Psoas muscle (tissue), 8 donors: Measurements from ENCODE around the gene OBP2B. TPM values are rescaled to one million over a fixed set of nuclear protein-coding genes. Genes with fewer than 3 reads are reported as not detected.

Experiments
- ATAC-seq, 4 donors: fragments of 200-7000 bp; cut with Tn5 transposase; one replicate each; pipeline ENCODE4 v1.9.1; 2020; ENCODE audit warnings: moderate library complexity in 3 of 4, mild to moderate bottlenecking in 2 of 4
- DNase-seq, 2 donors: peaks; one replicate each; pipeline ENCODE4 v3.0.0-alpha.2; 2020
- H3K27ac ChIP-seq: fragments of 200-600 bp; one replicate; pipeline ENCODE4 v1.8.0; 2022
- H3K27me3 ChIP-seq, 3 donors: fragments of 200-600 bp in 1 of 3; one replicate each; pipeline versions ENCODE4 v1.6.1 to v1.8.0; 2013 to 2022; ENCODE audit warnings: low read length in 2 of 3, mild to moderate bottlenecking in 2 of 3, moderate library complexity in 1 of 3; ENCODE audit not compliant: insufficient read depth in 3 of 3
- H3K36me3 ChIP-seq, 2 donors: fragments of 200-600 bp in 1 of 2; one replicate each; pipeline versions ENCODE4 v1.6.1 to v1.8.0; 2013 to 2022; ENCODE audit warnings: low read depth in 1 of 2, mild to moderate bottlenecking in 1 of 2, moderate library complexity in 1 of 2; ENCODE audit not compliant: insufficient read depth in 1 of 2
- H3K4me1 ChIP-seq: fragments of 200-600 bp; one replicate; pipeline ENCODE4 v1.8.0; 2022
- H3K4me3 ChIP-seq: fragments of 200-600 bp; one replicate; pipeline ENCODE4 v1.8.0; 2022; ENCODE audit warnings: mild to moderate bottlenecking
- H3K9me3 ChIP-seq: fragments of 200-600 bp; one replicate; pipeline ENCODE4 v1.8.0; 2022
- WGBS, 3 donors: extraction: QIAGEN DNeasy Blood & Tissue Kit; methylation state at CpG; one replicate each; pipeline versions ENCODE4 v1.1.6 to v1.1.7; 2013; 5-methylcytosine and 5-hydroxymethylcytosine counted together
- intact Hi-C, 2 donors: fragments of 100-400 bp; cut with DNase I; formaldehyde crosslinking; loops; one replicate each; pipeline versions ENCODE4 v1.11.0 to v1.14.2; 2022
- polyA plus RNA-seq, 3 donors: library from polyadenylated mRNA; stranded (reverse); fragments of 200-250 nt; gene quantifications; one replicate each; pipeline ENCODE4 v1.2.3, GENCODE V29; 2013
- total RNA-seq, 4 donors: library from RNA; stranded (reverse); fragmentation: NEBNext Ultra II Directional in 2 of 4; extraction: Animal tissue kit (Norgen Biotek cat#: 25700) in 2 of 4; gene quantifications; one replicate each; pipeline versions ENCODE4 v1.2.1 to v1.2.4, GENCODE V29; 2021 to 2023
- TF ChIP-seq, protein P1 (sequence below): fragments of 200-600 bp; IDR thresholded peaks from one replicate; pipeline ENCODE4 v1.8.0; 2022; ENCODE audit warnings: antibody characterized with exemption
- donor health status: healthy with polysubstance abuse.
- donor health status: DM: no; HTN: no; CAD: no; lungs with moderate emphysema.
- donor health status: Bipolar disorder and iron deficiency.
- donor health status: healthy.
- donor health status: DM: yes; HTN: yes; CAD: no.
- donor health status: DM: no; HTN: no; CAD: no.
- donor health status: DM: no; HTN: no; CAD: no.
- donor health status: DM: yes; HTN: yes; CAD: no.

The OBP2B gene
- total and polyA plus RNA-seq, 7 donors, result not detected

DNA sequence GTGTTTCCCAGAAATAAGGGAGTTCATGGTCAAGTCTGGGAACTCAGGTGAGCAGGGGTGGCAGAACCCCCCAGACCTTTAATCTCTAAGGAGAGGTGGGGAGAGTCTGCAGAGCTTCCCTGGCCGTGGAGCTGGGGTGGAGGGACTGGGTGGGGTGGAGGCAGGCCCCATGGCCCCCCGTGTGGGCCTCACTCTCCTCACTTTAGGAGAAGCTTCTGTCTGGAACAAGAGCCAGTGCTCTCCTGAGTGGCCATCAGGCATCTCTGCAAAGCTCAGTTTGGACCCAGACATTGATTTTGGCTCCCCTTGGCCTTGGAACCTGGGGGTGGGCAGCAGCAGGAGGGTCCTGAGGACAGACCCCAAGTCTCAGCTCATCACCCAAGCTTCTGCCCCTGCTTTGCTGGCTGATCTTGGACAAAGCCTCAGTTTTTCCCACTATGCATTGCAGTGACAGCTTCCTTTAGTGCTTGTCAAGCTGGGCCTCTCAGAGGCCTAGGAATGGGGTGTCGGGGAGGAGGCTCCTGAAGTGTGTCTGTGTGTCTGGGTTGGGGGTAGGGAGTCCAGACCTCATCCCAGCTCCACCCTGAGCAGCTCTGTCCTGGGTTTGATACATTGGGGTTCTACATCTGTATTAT, 41.8 kb downstream of the OBP2B start:
- no peak for ATAC-seq
- peaks cover 0 to 46% (median 12%) of the 10 kb centered on the region in 3 donors for H3K27me3 ChIP-seq

DNA sequence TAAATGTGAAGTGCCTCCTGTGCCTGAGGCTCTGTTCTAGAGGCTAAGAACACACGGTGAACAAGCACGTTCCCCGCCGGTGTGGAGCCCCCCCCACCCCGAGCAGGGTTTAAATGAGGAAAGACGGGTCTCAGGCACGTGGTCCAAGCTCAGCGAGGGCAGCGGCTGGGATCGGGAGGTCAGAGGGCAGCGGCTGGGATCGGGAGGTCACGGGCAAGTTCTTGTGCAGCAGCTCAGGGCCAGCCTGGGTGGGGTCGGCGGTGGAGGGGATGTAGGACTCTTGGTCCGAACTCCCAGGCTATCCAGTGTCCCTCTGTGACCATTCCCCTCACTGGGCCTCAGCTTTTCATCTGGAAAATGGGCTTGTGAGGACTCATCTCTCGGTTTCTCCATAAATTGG, 42.7 kb downstream of the OBP2B start:
- WGBS, 3 donors, result 71 to 81% (median 79%) methylated on average over 17 of the region's 17 CpGs
- intact Hi-C loops, result no loop called here
- Histone ChIP-seq H3K4me3 (no peak overlapping the region), H3K4me1 (peaks cover 15% of the 10 kb centered on the region), H3K27ac (no peak overlapping the region), H3K27me3 (peaks cover 0 to 43% (median 12%) of the 10 kb centered on the region in 3 donors), H3K36me3 (no peaks in the 10 kb centered on the region), H3K9me3 (no peaks in the 10 kb centered on the region)
- peak in 1 of 2 donors; percentile 54 for DNase-seq
- TF ChIP-seq, protein P1, sequence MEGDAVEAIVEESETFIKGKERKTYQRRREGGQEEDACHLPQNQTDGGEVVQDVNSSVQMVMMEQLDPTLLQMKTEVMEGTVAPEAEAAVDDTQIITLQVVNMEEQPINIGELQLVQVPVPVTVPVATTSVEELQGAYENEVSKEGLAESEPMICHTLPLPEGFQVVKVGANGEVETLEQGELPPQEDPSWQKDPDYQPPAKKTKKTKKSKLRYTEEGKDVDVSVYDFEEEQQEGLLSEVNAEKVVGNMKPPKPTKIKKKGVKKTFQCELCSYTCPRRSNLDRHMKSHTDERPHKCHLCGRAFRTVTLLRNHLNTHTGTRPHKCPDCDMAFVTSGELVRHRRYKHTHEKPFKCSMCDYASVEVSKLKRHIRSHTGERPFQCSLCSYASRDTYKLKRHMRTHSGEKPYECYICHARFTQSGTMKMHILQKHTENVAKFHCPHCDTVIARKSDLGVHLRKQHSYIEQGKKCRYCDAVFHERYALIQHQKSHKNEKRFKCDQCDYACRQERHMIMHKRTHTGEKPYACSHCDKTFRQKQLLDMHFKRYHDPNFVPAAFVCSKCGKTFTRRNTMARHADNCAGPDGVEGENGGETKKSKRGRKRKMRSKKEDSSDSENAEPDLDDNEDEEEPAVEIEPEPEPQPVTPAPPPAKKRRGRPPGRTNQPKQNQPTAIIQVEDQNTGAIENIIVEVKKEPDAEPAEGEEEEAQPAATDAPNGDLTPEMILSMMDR, result no peak
- no peak for ATAC-seq

More for the DNA sequence above, 41.8 kb downstream of the OBP2B start:
- peak in 1 of 2 donors; percentile 7 for DNase-seq
- Histone ChIP-seq H3K4me1 (peaks cover 15% of the 10 kb centered on the region), H3K4me3 (no peak overlapping the region), H3K9me3 (no peaks in the 10 kb centered on the region), H3K27ac (no peak overlapping the region), H3K36me3 (no peaks in the 10 kb centered on the region)
- 68 to 80% (median 78%) methylated on average over 3 of the region's 3 CpGs for WGBS, 3 donors
- TF ChIP-seq, protein P1, result no peak
- intact Hi-C loops, result no loop called here

DNA sequence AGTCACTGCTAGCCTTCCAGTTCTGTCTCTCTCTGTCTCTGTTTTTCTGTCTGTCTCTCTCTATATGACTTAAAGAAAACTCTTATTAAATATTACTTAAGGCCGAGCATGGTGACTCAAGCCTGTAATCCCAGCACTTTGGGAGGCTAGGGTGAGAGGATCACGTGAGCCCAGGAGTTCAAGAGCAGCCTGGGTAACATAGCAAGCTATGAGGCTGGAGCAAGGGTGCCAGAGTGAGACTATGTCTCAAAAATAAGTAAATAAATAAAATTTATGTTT, 43.7 kb downstream of the OBP2B start:
- 93 to 100% (median 98%) methylated on average over 2 of the region's 2 CpGs for WGBS, 3 donors
- intact Hi-C loops, result no loop called here
- Histone ChIP-seq H3K27ac (no peak overlapping the region), H3K4me3 (no peak overlapping the region), H3K27me3 (peaks cover 0 to 42% (median 12%) of the 10 kb centered on the region in 3 donors), H3K9me3 (no peaks in the 10 kb centered on the region), H3K4me1 (peaks cover 15% of the 10 kb centered on the region), H3K36me3 (peaks cover 0 to 1% of the 10 kb centered on the region in 2 donors)
- DNase-seq, result peak in 1 of 2 donors; percentile 8
- ATAC-seq, result no peak
- TF ChIP-seq, protein P1, result no peak

DNA sequence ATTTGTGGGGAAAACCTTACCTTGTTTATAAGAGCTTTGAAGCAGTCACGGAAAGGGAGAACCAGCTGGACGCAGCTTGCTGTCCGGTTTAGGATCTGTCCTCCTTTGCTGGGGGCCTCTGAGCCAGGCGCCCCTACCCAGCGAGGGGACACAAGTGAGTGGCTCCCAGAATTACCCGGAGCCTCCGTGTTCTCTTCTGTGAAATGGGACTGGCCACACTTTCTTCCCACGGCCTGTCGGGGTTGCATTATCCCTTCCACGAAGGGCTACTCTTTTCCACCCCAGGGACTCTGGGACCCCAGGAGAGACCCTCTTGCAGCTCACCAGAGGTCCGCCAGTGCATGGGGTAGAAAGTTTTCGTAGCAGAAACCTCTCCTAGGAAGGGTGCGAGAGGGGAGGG, 44.9 kb downstream of the OBP2B start:
- H3K4me3 ChIP-seq, result peak overlapping the region; percentile 71
- TF ChIP-seq, protein P1, result no peak
- H3K27ac ChIP-seq, result no peak overlapping the region
- 68 to 70% (median 69%) methylated on average over 13 of the region's 13 CpGs for WGBS, 3 donors
- peaks cover 0 to 44% (median 12%) of the 10 kb centered on the region in 3 donors for H3K27me3 ChIP-seq
- H3K4me1 ChIP-seq, result peaks cover 15% of the 10 kb centered on the region
- DNase-seq (no peak), ATAC-seq (no peak)
- H3K36me3 ChIP-seq, result peaks cover 0 to 3% of the 10 kb centered on the region in 2 donors
- intact Hi-C loops, result no loop called here
- no peaks in the 10 kb centered on the region for H3K9me3 ChIP-seq
